HEK293 (cell line): Measurements from ENCODE around the gene PKP4.

ENCODE experiments used
- CTCF ChIA-PET: fragments of 350-600 bp; formaldehyde crosslinking; extraction: SDS; loops from one replicate; lab custom pipeline; 2021; ENCODE audit warnings: antibody characterized with exemption; lab: Yijun Ruan, JAX
- POLR2A ChIA-PET: fragments of 300-600 bp; formaldehyde crosslinking; extraction: SDS; loops from one replicate; lab custom pipeline; 2020; ENCODE audit warnings: antibody characterized with exemption, inconsistent platforms; lab: Yijun Ruan, JAX
- H3K27ac ChIP-seq: fragments of 200-500 bp; sonication (Bioruptor generic); 2 replicates; pipeline ENCODE4 v1.5.1; 2014; ENCODE audit warnings: low read depth, low read length, control low read depth, inconsistent platforms; ENCODE audit errors: extremely low read depth
- H3K36me3 ChIP-seq, 2 experiments: fragments of 200-500 bp in 1 of 2; sonication (Bioruptor generic) in 1 of 2; 1 replicate in 1 of 2; 2 replicates in 1 of 2; pipeline ENCODE4 v1.5.1; 2014 to 2017; ENCODE audit warnings: inconsistent platforms in 2 of 2, low read length in 2 of 2; ENCODE audit not compliant: control insufficient read depth in 2 of 2, insufficient read depth in 1 of 2
- H3K4me1 ChIP-seq: fragments of 200-500 bp; sonication (Bioruptor generic); 2 replicates; pipeline ENCODE4 v1.5.1; 2014; ENCODE audit warnings: mild to moderate bottlenecking, low read length, inconsistent platforms; ENCODE audit not compliant: control insufficient read depth, insufficient read depth
- H3K4me3 ChIP-seq: 2 replicates; pipeline ENCODE4 v1.5.1; 2011; ENCODE audit warnings: low read depth, mild to moderate bottlenecking, control low read depth, low read length, moderate library complexity
- H3K9me3 ChIP-seq: fragments of 200-500 bp; sonication (Bioruptor generic); 2 replicates; pipeline ENCODE4 v1.5.1; 2014; ENCODE audit warnings: low read depth, low read length, inconsistent platforms; ENCODE audit not compliant: control insufficient read depth, insufficient read depth
- EGR2 ChIP-seq: fragments of 450-650 bp; formaldehyde crosslinking; IDR thresholded peaks from 2 replicates; pipeline ENCODE4 v1.5.1; 2016; ENCODE audit warnings: low read depth, missing biosample characterization, missing genetic modification characterization
- HOXC10 ChIP-seq: sonication (generic); formaldehyde crosslinking; IDR thresholded peaks from 2 replicates; pipeline ENCODE4 v1.8.1; 2023; ENCODE audit warnings: mild to moderate bottlenecking, missing genetic modification reagents
- KLF1 ChIP-seq: fragments of 450-650 bp; formaldehyde crosslinking; IDR thresholded peaks from 2 replicates; pipeline ENCODE4 v1.5.1; 2016; ENCODE audit warnings: missing biosample characterization, missing genetic modification characterization
- MYNN ChIP-seq: fragments of 450-650 bp; formaldehyde crosslinking; IDR thresholded peaks from 2 replicates; pipeline ENCODE4 v1.5.1; 2016; ENCODE audit warnings: missing biosample characterization, missing genetic modification characterization, borderline replicate concordance
- PRDM6 ChIP-seq: fragments of 450-650 bp; formaldehyde crosslinking; IDR thresholded peaks from 2 replicates; pipeline ENCODE4 v1.5.1; 2017; ENCODE audit warnings: missing biosample characterization, missing genetic modification characterization
- ZBTB17 ChIP-seq: fragments of 450-650 bp; formaldehyde crosslinking; IDR thresholded peaks from 2 replicates; pipeline ENCODE4 v1.5.1; 2016; ENCODE audit warnings: missing biosample characterization, missing genetic modification characterization
- ZFP3 ChIP-seq: fragments of 450-650 bp; formaldehyde crosslinking; IDR thresholded peaks from 2 replicates; pipeline ENCODE4 v1.5.1; 2016; ENCODE audit warnings: low read depth, missing biosample characterization, missing genetic modification characterization
- ZFP69B ChIP-seq: fragments of 450-650 bp; formaldehyde crosslinking; IDR thresholded peaks from 2 replicates; pipeline ENCODE4 v1.5.1; 2016; ENCODE audit warnings: missing biosample characterization, missing genetic modification characterization
- ZNF133 ChIP-seq: fragments of 450-650 bp; formaldehyde crosslinking; IDR thresholded peaks from 2 replicates; pipeline ENCODE4 v1.5.1; 2016; ENCODE audit warnings: missing biosample characterization, missing genetic modification characterization
- ZNF174 ChIP-seq: fragments of 450-650 bp; formaldehyde crosslinking; IDR thresholded peaks from 2 replicates; pipeline ENCODE4 v1.5.0; 2017; ENCODE audit warnings: missing biosample characterization, mild to moderate bottlenecking, missing genetic modification characterization
- ZNF23 ChIP-seq: fragments of 450-650 bp; formaldehyde crosslinking; IDR thresholded peaks from 2 replicates; pipeline ENCODE4 v1.5.1; 2016; ENCODE audit warnings: missing biosample characterization, missing genetic modification characterization, borderline replicate concordance
- ZNF248 ChIP-seq: fragments of 450-650 bp; formaldehyde crosslinking; IDR thresholded peaks from 2 replicates; pipeline ENCODE4 v1.5.1; 2017; ENCODE audit warnings: missing biosample characterization, missing genetic modification characterization
- ZNF266 ChIP-seq: fragments of 450-650 bp; formaldehyde crosslinking; IDR thresholded peaks from 2 replicates; pipeline ENCODE4 v1.5.1; 2016; ENCODE audit warnings: missing biosample characterization, missing genetic modification characterization, low read depth
- ZNF423 ChIP-seq: fragments of 450-650 bp; formaldehyde crosslinking; IDR thresholded peaks from 2 replicates; pipeline ENCODE4 v1.5.1; 2016; ENCODE audit warnings: missing biosample characterization, missing genetic modification characterization
- ZNF473 ChIP-seq: fragments of 450-650 bp; formaldehyde crosslinking; IDR thresholded peaks from 2 replicates; pipeline ENCODE4 v1.5.1; 2017; ENCODE audit warnings: missing biosample characterization, missing genetic modification characterization
- ZNF510 ChIP-seq: fragments of 450-650 bp; formaldehyde crosslinking; IDR thresholded peaks from 2 replicates; pipeline ENCODE4 v1.5.1; 2018; ENCODE audit warnings: mild to moderate bottlenecking, missing genetic modification characterization, missing biosample characterization; ENCODE audit not compliant: insufficient replicate concordance
- ZNF610 ChIP-seq: fragments of 450-650 bp; formaldehyde crosslinking; IDR thresholded peaks from 2 replicates; pipeline ENCODE4 v1.5.1; 2016; ENCODE audit warnings: missing biosample characterization, missing genetic modification characterization, borderline replicate concordance
- ZNF707 ChIP-seq: fragments of 450-650 bp; formaldehyde crosslinking; IDR thresholded peaks from 2 replicates; pipeline ENCODE4 v1.5.1; 2016; ENCODE audit warnings: missing biosample characterization, missing genetic modification characterization
- ZNF768 ChIP-seq: fragments of 450-650 bp; formaldehyde crosslinking; IDR thresholded peaks from 2 replicates; pipeline ENCODE4 v1.5.1; 2018; ENCODE audit warnings: missing biosample characterization, mild to moderate bottlenecking, missing genetic modification characterization
- TF ChIP-seq, protein P1 (sequence below): fragments of 450-650 bp; formaldehyde crosslinking; IDR thresholded peaks from 2 replicates; pipeline ENCODE4 v1.5.1; 2016; ENCODE audit warnings: missing biosample characterization, missing genetic modification characterization, borderline replicate concordance
- TF ChIP-seq, protein P2 (sequence below): fragments of 450-650 bp; formaldehyde crosslinking; IDR thresholded peaks from 2 replicates; pipeline ENCODE4 v1.5.1; 2016; ENCODE audit warnings: missing biosample characterization, missing genetic modification characterization

Gene PKP4

GRCh38 chr2:158497486-158497885, 40.7 kb downstream of the PKP4 start:
- Histone ChIP-seq H3K9me3 (no peaks in the 10 kb centered on the region), H3K4me1 (peaks cover 9% of the 10 kb centered on the region), H3K4me3 (no peak overlapping the region), H3K36me3 (no peaks in the 10 kb centered on the region), H3K27ac (no peak overlapping the region)
- CTCF ChIA-PET, result interaction anchor here (0.6 to 0.8 kb wide), 2 partner anchors 24 to 1161 kb away, joined by 3 read pairs; no protein-coding TSS in a partner anchor
- POLR2A ChIA-PET, result no interaction called here
- TF ChIP-seq ZBTB17, result no peak
- no peak for TF ChIP-seq ZNF248 (tag by site-specific recombination)
- no peak for TF ChIP-seq ZNF133 (tag by site-specific recombination)
- TF ChIP-seq MYNN (tag by site-specific recombination), result no peak

- Histone ChIP-seq H3K4me1 (peaks cover 9% of the 10 kb centered on the region), H3K27ac (no peak overlapping the region), H3K4me3 (no peak overlapping the region), H3K36me3 (no peaks in the 10 kb centered on the region), H3K9me3 (no peaks in the 10 kb centered on the region)
- CTCF ChIA-PET, result interaction anchor here (0.5 to 0.8 kb wide), 2 partner anchors 24 to 40 kb away, joined by 3 read pairs; no protein-coding TSS in a partner anchor
- POLR2A ChIA-PET, result no interaction called here
- TF ChIP-seq ZNF266, result no peak
- peak; percentile 21; the same call in 1 of the 2 replicates for TF ChIP-seq PRDM6 (tag by site-specific recombination)
These were observed 41.4 kb downstream of the PKP4 start for GRCh38 chr2:158498043-158498748.

GRCh38 chr2:158498749-158499136, 42.0 kb downstream of the PKP4 start:
- Histone ChIP-seq H3K27ac (no peak overlapping the region), H3K36me3 (no peaks in the 10 kb centered on the region), H3K4me3 (no peak overlapping the region), H3K4me1 (peaks cover 9% of the 10 kb centered on the region), H3K9me3 (no peaks in the 10 kb centered on the region)
- ChIA-PET CTCF (no interaction called here), POLR2A (no interaction called here)
- TF ChIP-seq EGR2 (tag by site-specific recombination) (no peak), ZNF473 (tag by site-specific recombination) (no peak), ZNF510 (tag by site-specific recombination) (no peak), HOXC10 (CRISPR knock-in tag) (no peak), ZNF248 (tag by site-specific recombination) (no peak), ZNF174 (tag by site-specific recombination) (no peak)

DNA sequence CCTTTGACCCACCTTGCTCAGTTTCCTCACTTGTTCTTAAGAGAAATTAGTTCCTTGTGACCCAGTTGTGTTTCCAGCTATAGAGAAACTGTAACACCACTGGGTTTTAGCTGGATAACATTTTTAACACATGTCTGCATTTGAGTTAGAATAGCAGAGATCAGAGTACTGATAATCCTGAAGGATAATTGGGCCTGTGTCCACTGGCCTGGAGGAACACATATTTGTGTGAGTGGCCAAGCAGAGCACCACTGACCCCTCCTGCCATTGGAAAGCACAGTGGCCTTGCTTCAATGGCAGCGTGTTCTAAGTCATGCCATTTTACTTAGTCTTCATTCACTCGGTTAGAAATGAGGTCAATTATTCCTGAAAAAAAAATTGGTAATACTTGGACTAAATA, 42.6 kb downstream of the PKP4 start:
- CTCF ChIA-PET, result no interaction called here
- H3K36me3 ChIP-seq, result no peaks in the 10 kb centered on the region
- H3K27ac ChIP-seq, result no peak overlapping the region
- H3K4me3 ChIP-seq, result no peak overlapping the region
- POLR2A ChIA-PET, result no interaction called here
- H3K9me3 ChIP-seq, result no peaks in the 10 kb centered on the region
- peaks cover 9% of the 10 kb centered on the region for H3K4me1 ChIP-seq
- TF ChIP-seq KLF1 (tag by site-specific recombination) (no peak), ZFP69B (tag by site-specific recombination) (no peak), ZNF707 (tag by site-specific recombination) (no peak), ZNF23 (tag by site-specific recombination) (no peak), ZNF423 (no peak), ZNF768 (no peak), ZFP3 (tag by site-specific recombination) (no peak), ZNF610 (tag by site-specific recombination) (no peak)
- TF ChIP-seq, protein P1, sequence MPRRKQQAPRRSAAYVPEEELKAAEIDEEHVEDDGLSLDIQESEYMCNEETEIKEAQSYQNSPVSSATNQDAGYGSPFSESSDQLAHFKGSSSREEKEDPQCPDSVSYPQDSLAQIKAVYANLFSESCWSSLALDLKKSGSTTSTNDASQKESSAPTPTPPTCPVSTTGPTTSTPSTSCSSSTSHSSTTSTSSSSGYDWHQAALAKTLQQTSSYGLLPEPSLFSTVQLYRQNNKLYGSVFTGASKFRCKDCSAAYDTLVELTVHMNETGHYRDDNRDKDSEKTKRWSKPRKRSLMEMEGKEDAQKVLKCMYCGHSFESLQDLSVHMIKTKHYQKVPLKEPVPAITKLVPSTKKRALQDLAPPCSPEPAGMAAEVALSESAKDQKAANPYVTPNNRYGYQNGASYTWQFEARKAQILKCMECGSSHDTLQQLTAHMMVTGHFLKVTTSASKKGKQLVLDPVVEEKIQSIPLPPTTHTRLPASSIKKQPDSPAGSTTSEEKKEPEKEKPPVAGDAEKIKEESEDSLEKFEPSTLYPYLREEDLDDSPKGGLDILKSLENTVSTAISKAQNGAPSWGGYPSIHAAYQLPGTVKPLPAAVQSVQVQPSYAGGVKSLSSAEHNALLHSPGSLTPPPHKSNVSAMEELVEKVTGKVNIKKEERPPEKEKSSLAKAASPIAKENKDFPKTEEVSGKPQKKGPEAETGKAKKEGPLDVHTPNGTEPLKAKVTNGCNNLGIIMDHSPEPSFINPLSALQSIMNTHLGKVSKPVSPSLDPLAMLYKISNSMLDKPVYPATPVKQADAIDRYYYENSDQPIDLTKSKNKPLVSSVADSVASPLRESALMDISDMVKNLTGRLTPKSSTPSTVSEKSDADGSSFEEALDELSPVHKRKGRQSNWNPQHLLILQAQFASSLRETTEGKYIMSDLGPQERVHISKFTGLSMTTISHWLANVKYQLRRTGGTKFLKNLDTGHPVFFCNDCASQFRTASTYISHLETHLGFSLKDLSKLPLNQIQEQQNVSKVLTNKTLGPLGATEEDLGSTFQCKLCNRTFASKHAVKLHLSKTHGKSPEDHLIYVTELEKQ (tag by site-specific recombination), result no peak
- TF ChIP-seq, protein P2, sequence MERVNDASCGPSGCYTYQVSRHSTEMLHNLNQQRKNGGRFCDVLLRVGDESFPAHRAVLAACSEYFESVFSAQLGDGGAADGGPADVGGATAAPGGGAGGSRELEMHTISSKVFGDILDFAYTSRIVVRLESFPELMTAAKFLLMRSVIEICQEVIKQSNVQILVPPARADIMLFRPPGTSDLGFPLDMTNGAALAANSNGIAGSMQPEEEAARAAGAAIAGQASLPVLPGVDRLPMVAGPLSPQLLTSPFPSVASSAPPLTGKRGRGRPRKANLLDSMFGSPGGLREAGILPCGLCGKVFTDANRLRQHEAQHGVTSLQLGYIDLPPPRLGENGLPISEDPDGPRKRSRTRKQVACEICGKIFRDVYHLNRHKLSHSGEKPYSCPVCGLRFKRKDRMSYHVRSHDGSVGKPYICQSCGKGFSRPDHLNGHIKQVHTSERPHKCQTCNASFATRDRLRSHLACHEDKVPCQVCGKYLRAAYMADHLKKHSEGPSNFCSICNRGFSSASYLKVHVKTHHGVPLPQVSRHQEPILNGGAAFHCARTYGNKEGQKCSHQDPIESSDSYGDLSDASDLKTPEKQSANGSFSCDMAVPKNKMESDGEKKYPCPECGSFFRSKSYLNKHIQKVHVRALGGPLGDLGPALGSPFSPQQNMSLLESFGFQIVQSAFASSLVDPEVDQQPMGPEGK, result no peak
